Hepatocyte (in vitro differentiated cells): ENCODE measurements around the gene RHOF. TPM values are rescaled to one million over a fixed set of nuclear protein-coding genes. Genes with fewer than 3 reads are reported as not detected.

Experiments used
- DNase-seq: peaks from one replicate; pipeline ENCODE4 v3.0.0-alpha.2; 2016; ENCODE audit warnings: low spot score
- H2AFZ ChIP-seq: fragments of 200-600 bp; sonication (generic); 2 replicates; pipeline ENCODE4 v1.6.0; 2016; ENCODE audit warnings: antibody characterized with exemption, mild to moderate bottlenecking
- H3K27ac ChIP-seq: fragments of 200-600 bp; sonication (generic); 2 replicates; pipeline ENCODE4 v1.5.1; 2016; ENCODE audit warnings: mild to moderate bottlenecking
- H3K27me3 ChIP-seq: fragments of 200-600 bp; sonication (generic); 2 replicates; pipeline ENCODE4 v1.6.1; 2016
- H3K36me3 ChIP-seq: fragments of 200-600 bp; sonication (generic); replicated peaks from 2 replicates; pipeline ENCODE4 v1.5.1; 2016; ENCODE audit warnings: low read depth; ENCODE audit not compliant: insufficient read depth
- H3K4me1 ChIP-seq: fragments of 200-600 bp; sonication (generic); 2 replicates; pipeline ENCODE4 v1.5.1; 2016; ENCODE audit warnings: mild to moderate bottlenecking, moderate library complexity; ENCODE audit not compliant: insufficient read depth
- H3K4me2 ChIP-seq: fragments of 200-600 bp; sonication (generic); 2 replicates; pipeline ENCODE4 v1.6.0; 2016
- H3K4me3 ChIP-seq: fragments of 200-600 bp; sonication (generic); 2 replicates; pipeline ENCODE4 v1.5.1; 2016; ENCODE audit warnings: mild to moderate bottlenecking
- H3K79me2 ChIP-seq: fragments of 200-600 bp; sonication (generic); 2 replicates; pipeline ENCODE4 v1.6.0; 2017; ENCODE audit warnings: mild to moderate bottlenecking
- H3K9me2 ChIP-seq: fragments of 200-600 bp; sonication (generic); replicated peaks from 2 replicates; pipeline ENCODE4 v1.6.0; 2017; ENCODE audit warnings: mild to moderate bottlenecking; ENCODE audit not compliant: insufficient read depth
- H3K9me3 ChIP-seq: fragments of 200-600 bp; sonication (generic); 2 replicates; pipeline ENCODE4 v1.5.1; 2016; ENCODE audit warnings: low read depth, mild to moderate bottlenecking
- H4K20me1 ChIP-seq: fragments of 200-600 bp; sonication (generic); 2 replicates; pipeline ENCODE4 v1.6.0; 2016; ENCODE audit warnings: mild to moderate bottlenecking; ENCODE audit not compliant: insufficient read depth, poor library complexity, severe bottlenecking
- EZH2 ChIP-seq: fragments of 200-600 bp; sonication (generic); IDR thresholded peaks from 2 replicates; pipeline ENCODE4 v1.6.1; 2016; ENCODE audit warnings: antibody characterized with exemption, mild to moderate bottlenecking, borderline replicate concordance
- EZH2phosphoT487 ChIP-seq: fragments of 200-600 bp; sonication (generic); IDR thresholded peaks from one replicate; pipeline ENCODE4 v1.6.1; 2018; ENCODE audit warnings: antibody characterized with exemption, mild to moderate bottlenecking, low read depth, moderate library complexity; ENCODE audit not compliant: unreplicated experiment, severe bottlenecking
- WGBS: methylation state at CpG from one replicate; pipeline ENCODE4 v1.1.6; 2016; ENCODE audit warnings: low lambda C conversion rate; ENCODE audit errors: missing lambda C conversion rate; 5-methylcytosine and 5-hydroxymethylcytosine counted together
- polyA plus RNA-seq: library from polyadenylated mRNA; unstranded; fragments of >200 nt; fragmentation: Nextera tagmentation; extraction: Ambion mirVana; gene quantifications from 2 replicates; pipeline ENCODE4 v1.2.1, GENCODE V29; 2016
- total RNA-seq: library from RNA; depleted of rRNA; stranded (reverse); fragments of >200 nt; gene quantifications from 2 replicates; pipeline ENCODE4 v1.2.3, GENCODE V29; 2014
- TF ChIP-seq, protein P1 (sequence below): fragments of 200-600 bp; sonication (generic); IDR thresholded peaks from 2 replicates; pipeline ENCODE4 v1.5.1; 2016; ENCODE audit warnings: antibody characterized with exemption, mild to moderate bottlenecking; ENCODE audit not compliant: poor library complexity

Gene RHOF
- total and polyA plus RNA-seq, 2 experiments from 2014 or later = 40.4 to 45.3 TPM

DNA sequence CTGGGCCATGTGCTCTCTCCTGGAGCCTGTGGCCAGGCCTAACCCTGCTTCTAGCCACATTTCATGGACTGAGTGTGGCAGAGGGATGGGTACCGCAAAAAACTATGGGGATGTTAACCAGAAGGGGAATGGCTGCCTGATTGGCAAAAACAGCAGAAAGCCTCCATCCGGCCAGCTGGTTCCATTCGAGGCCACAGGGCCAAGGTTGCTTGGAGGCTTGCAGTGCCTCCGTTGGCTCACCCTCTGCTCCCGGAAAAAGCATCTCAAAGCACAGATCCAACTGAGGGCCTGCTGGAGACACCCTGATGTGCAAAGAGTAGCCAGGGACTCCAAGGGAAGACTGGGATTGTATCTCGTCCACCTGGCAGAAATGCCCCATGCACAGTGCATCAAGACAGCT is 64.5 kb downstream of the RHOF start:
- no peaks in the 10 kb centered on the region for H3K4me1 ChIP-seq
- H3K36me3 ChIP-seq = no peaks in the 10 kb centered on the region
- DNase-seq = no peak
- H3K9me3 ChIP-seq = no peaks in the 10 kb centered on the region
- H3K27ac ChIP-seq = no peak overlapping the region
- no peaks in the 10 kb centered on the region for H3K9me2 ChIP-seq
- WGBS = 100% methylated on average over 6 of the region's 6 CpGs
- H3K4me3 ChIP-seq = no peak overlapping the region
- peaks cover 5% of the 10 kb centered on the region for H3K79me2 ChIP-seq
- TF ChIP-seq EZH2 = no peak
- TF ChIP-seq EZH2phosphoT487 = no peak
- TF ChIP-seq, protein P1, sequence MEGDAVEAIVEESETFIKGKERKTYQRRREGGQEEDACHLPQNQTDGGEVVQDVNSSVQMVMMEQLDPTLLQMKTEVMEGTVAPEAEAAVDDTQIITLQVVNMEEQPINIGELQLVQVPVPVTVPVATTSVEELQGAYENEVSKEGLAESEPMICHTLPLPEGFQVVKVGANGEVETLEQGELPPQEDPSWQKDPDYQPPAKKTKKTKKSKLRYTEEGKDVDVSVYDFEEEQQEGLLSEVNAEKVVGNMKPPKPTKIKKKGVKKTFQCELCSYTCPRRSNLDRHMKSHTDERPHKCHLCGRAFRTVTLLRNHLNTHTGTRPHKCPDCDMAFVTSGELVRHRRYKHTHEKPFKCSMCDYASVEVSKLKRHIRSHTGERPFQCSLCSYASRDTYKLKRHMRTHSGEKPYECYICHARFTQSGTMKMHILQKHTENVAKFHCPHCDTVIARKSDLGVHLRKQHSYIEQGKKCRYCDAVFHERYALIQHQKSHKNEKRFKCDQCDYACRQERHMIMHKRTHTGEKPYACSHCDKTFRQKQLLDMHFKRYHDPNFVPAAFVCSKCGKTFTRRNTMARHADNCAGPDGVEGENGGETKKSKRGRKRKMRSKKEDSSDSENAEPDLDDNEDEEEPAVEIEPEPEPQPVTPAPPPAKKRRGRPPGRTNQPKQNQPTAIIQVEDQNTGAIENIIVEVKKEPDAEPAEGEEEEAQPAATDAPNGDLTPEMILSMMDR = no peak
- no peaks in the 10 kb centered on the region for H3K27me3 ChIP-seq
- H2AFZ ChIP-seq = no peak overlapping the region
- no peaks in the 10 kb centered on the region for H4K20me1 ChIP-seq
- H3K4me2 ChIP-seq = no peak overlapping the region

Other genes with a start within 250 kb of the RHOF start
- gene KDM2B, start 212.7 kb downstream of the RHOF start, total RNA-seq = 18.8 and 22.7 TPM in 2 replicates
- 13.6 and 18.9 TPM in 2 replicates for gene KDM2B, start 212.7 kb downstream of the RHOF start, polyA plus RNA-seq
- gene ORAI1, start 167.2 kb downstream of the RHOF start, total RNA-seq = 15.0 and 16.2 TPM in 2 replicates
- gene ORAI1, start 167.2 kb downstream of the RHOF start, polyA plus RNA-seq = 30.9 and 39.1 TPM in 2 replicates
- gene MORN3, start 124.0 kb downstream of the RHOF start, total RNA-seq = 0.27 and 0.68 TPM in 2 replicates
- gene MORN3, start 124.0 kb downstream of the RHOF start, polyA plus RNA-seq = 0.10 and 1.3 TPM in 2 replicates
- 4.7 and 9.5 TPM in 2 replicates for gene TMEM120B, start 80.9 kb downstream of the RHOF start, total RNA-seq
- 5.5 and 11.5 TPM in 2 replicates for gene TMEM120B, start 80.9 kb downstream of the RHOF start, polyA plus RNA-seq
- 2.7 and 3.8 TPM in 2 replicates for gene SETD1B, start 10.3 kb upstream of the RHOF start, total RNA-seq
- 2.5 and 2.7 TPM in 2 replicates for gene SETD1B, start 10.3 kb upstream of the RHOF start, polyA plus RNA-seq
- 35.8 and 39.2 TPM in 2 replicates for gene HPD, start 65.2 kb upstream of the RHOF start, total RNA-seq
- 9.2 and 20.9 TPM in 2 replicates for gene HPD, start 65.2 kb upstream of the RHOF start, polyA plus RNA-seq
- gene PSMD9, start 95.1 kb upstream of the RHOF start, total RNA-seq = 61.4 and 106 TPM in 2 replicates
- gene PSMD9, start 95.1 kb upstream of the RHOF start, polyA plus RNA-seq = 105 and 114 TPM in 2 replicates
- 1.6 and 3.7 TPM in 2 replicates for gene CFAP251, start 124.9 kb upstream of the RHOF start, total RNA-seq
- gene CFAP251, start 124.9 kb upstream of the RHOF start, polyA plus RNA-seq = 3.0 and 8.5 TPM in 2 replicates
- 9.6 and 14.2 TPM in 2 replicates for gene BCL7A, start 228.2 kb upstream of the RHOF start, total RNA-seq
- gene BCL7A, start 228.2 kb upstream of the RHOF start, polyA plus RNA-seq = 11.8 and 14.9 TPM in 2 replicates